Fibroblast of villous mesenchyme (primary cell): Measurements from ENCODE around the gene FKRP. TPM values are rescaled to one million over a fixed set of nuclear protein-coding genes. Genes with fewer than 3 reads are reported as not detected.

Experiments
- DNase-seq: peaks from one replicate; pipeline ENCODE4 v3.0.0-alpha.2; 2010; ENCODE audit warnings: low read depth
- H3K4me3 ChIP-seq: 2 replicates; pipeline ENCODE4 v1.5.1; 2011; ENCODE audit warnings: low read depth, mild to moderate bottlenecking, low read length
- total RNA-seq: library from RNA; depleted of rRNA; stranded (reverse); fragments of >200 nt; gene quantifications from 2 replicates; pipeline ENCODE4 v1.2.3, GENCODE V29; 2012
- TF ChIP-seq, protein P1 (sequence below): IDR thresholded peaks from 2 replicates; pipeline ENCODE4 v1.5.1; 2012; ENCODE audit warnings: low read depth, mild to moderate bottlenecking, low read length; ENCODE audit not compliant: insufficient read depth

The FKRP gene
- total RNA-seq, 1 donor = 18.1 TPM

GRCh38 chr19:46724468-46724867 is 21.4 kb upstream of the FKRP start:
- H3K4me3 ChIP-seq = no peak overlapping the region
- TF ChIP-seq, protein P1, sequence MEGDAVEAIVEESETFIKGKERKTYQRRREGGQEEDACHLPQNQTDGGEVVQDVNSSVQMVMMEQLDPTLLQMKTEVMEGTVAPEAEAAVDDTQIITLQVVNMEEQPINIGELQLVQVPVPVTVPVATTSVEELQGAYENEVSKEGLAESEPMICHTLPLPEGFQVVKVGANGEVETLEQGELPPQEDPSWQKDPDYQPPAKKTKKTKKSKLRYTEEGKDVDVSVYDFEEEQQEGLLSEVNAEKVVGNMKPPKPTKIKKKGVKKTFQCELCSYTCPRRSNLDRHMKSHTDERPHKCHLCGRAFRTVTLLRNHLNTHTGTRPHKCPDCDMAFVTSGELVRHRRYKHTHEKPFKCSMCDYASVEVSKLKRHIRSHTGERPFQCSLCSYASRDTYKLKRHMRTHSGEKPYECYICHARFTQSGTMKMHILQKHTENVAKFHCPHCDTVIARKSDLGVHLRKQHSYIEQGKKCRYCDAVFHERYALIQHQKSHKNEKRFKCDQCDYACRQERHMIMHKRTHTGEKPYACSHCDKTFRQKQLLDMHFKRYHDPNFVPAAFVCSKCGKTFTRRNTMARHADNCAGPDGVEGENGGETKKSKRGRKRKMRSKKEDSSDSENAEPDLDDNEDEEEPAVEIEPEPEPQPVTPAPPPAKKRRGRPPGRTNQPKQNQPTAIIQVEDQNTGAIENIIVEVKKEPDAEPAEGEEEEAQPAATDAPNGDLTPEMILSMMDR = no peak
- no peak for DNase-seq

GRCh38 chr19:46725036-46725820 is 20.6 kb upstream of the FKRP start:
- TF ChIP-seq, protein P1 = no peak
- no peak for DNase-seq
- no peak overlapping the region for H3K4me3 ChIP-seq

GRCh38 chr19:46725859-46726393 is 19.9 kb upstream of the FKRP start:
- H3K4me3 ChIP-seq = no peak overlapping the region
- TF ChIP-seq, protein P1 = no peak
- no peak for DNase-seq

GRCh38 chr19:46726551-46726950 is 19.3 kb upstream of the FKRP start:
- TF ChIP-seq, protein P1 = no peak
- H3K4me3 ChIP-seq = no peak overlapping the region
- DNase-seq = no peak

- DNase-seq = no peak
- H3K4me3 ChIP-seq = no peak overlapping the region
- TF ChIP-seq, protein P1 = no peak
Measured at GRCh38 chr19:46726971-46727501, 18.8 kb upstream of the FKRP start.

- TF ChIP-seq, protein P1 = no peak
- no peak for DNase-seq
Measured at GRCh38 chr19:46727757-46728156, 18.1 kb upstream of the FKRP start.

GRCh38 chr19:46728208-46728607 is 17.6 kb upstream of the FKRP start:
- TF ChIP-seq, protein P1 = no peak
- no peak for DNase-seq
- no peak overlapping the region for H3K4me3 ChIP-seq

More at GRCh38 chr19:46727757-46728156, 18.1 kb upstream of the FKRP start:
- no peak overlapping the region for H3K4me3 ChIP-seq
